Brain microvascular endothelial cell (primary cell): Measurements from ENCODE around the gene BCL11B.
"Not testable (repeated sequence)": the region's sequence is repeated elsewhere in the genome, so short reads cannot be mapped to it uniquely, and the experiment has no call there.

Experiments used
- DNase-seq: peaks from one replicate; pipeline ENCODE4 v3.0.0-alpha.2; 2020
- H3K27ac ChIP-seq: fragments of 250-450 bp; sonication (Bioruptor Pico); 2 replicates; pipeline ENCODE4 v1.5.1; 2020; ENCODE audit warnings: mild to moderate bottlenecking, moderate library complexity
- H3K27me3 ChIP-seq: fragments of 250-450 bp; sonication (Bioruptor Pico); replicated peaks from 2 replicates; pipeline ENCODE4 v1.5.1; 2020; ENCODE audit warnings: mild to moderate bottlenecking
- H3K36me3 ChIP-seq: fragments of 250-450 bp; sonication (Bioruptor Pico); replicated peaks from 2 replicates; pipeline ENCODE4 v1.5.1; 2020; ENCODE audit warnings: mild to moderate bottlenecking
- H3K4me3 ChIP-seq: 2 replicates; pipeline ENCODE4 v1.5.1; 2011; ENCODE audit warnings: low read depth, mild to moderate bottlenecking, control low read depth, low read length, moderate library complexity
- in situ Hi-C: cut with HindIII; loops from 2 replicates; pipeline ENCODE4 v1.10.0; 2017; ENCODE audit warnings: low sequenced_read_pairs, low pct_ligation_motif_present
- TF ChIP-seq, protein P1 (sequence below): IDR thresholded peaks from 2 replicates; pipeline ENCODE4 v1.5.1; 2011; ENCODE audit warnings: low read depth, mild to moderate bottlenecking, moderate library complexity, low read length, control low read depth, inconsistent platforms; ENCODE audit errors: missing control alignments

BCL11B gene

DNA sequence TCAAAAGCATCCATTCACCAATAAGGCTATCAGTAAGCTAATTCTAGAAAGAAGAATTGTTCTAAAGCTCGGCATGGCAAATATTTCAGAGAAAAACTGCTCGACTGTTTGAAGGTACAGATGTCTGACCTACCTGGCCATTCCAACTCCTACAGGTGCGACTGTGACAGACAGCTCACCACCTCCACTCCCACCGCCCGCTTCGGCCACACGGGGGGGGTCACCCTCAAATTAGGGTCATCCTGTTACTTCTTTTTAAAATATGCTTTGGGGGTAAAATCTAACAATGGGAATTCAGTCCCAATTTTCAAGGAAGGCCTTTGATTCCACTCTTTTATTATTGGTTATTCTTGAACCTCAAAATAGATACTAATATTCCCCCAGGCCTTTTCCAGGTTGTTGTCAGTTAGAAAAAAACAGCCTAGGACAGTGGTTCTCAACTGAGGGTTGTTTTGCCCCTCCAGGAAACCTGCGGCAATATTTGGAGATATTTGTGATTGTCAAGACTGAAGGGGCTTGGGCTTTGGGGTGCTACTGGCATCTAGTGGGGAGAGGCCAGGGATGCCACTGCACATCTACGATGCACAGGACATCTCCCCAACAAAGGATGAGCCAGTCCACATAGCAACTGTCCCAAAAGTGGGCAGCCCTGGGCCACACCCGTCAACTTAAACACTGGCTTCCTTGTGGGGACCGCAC, 81.2 kb downstream of the BCL11B start:
- no peak for DNase-seq
- in situ Hi-C loops, result no loop called here
- no peaks in the 10 kb centered on the region for H3K27me3 ChIP-seq
- H3K36me3 ChIP-seq, result no peaks in the 10 kb centered on the region
- TF ChIP-seq, protein P1, sequence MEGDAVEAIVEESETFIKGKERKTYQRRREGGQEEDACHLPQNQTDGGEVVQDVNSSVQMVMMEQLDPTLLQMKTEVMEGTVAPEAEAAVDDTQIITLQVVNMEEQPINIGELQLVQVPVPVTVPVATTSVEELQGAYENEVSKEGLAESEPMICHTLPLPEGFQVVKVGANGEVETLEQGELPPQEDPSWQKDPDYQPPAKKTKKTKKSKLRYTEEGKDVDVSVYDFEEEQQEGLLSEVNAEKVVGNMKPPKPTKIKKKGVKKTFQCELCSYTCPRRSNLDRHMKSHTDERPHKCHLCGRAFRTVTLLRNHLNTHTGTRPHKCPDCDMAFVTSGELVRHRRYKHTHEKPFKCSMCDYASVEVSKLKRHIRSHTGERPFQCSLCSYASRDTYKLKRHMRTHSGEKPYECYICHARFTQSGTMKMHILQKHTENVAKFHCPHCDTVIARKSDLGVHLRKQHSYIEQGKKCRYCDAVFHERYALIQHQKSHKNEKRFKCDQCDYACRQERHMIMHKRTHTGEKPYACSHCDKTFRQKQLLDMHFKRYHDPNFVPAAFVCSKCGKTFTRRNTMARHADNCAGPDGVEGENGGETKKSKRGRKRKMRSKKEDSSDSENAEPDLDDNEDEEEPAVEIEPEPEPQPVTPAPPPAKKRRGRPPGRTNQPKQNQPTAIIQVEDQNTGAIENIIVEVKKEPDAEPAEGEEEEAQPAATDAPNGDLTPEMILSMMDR, result peak; percentile 24
- no peak overlapping the region for H3K27ac ChIP-seq
- H3K4me3 ChIP-seq, result no peak overlapping the region

GRCh38 chr14:99189201-99189801, 82.7 kb downstream of the BCL11B start:
- DNase-seq, result no peak
- Histone ChIP-seq H3K36me3 (no peaks in the 10 kb centered on the region), H3K27me3 (no peaks in the 10 kb centered on the region), H3K4me3 (no peak overlapping the region), H3K27ac (no peak overlapping the region)
- TF ChIP-seq, protein P1, result no peak
- in situ Hi-C loops, result no loop called here

DNA sequence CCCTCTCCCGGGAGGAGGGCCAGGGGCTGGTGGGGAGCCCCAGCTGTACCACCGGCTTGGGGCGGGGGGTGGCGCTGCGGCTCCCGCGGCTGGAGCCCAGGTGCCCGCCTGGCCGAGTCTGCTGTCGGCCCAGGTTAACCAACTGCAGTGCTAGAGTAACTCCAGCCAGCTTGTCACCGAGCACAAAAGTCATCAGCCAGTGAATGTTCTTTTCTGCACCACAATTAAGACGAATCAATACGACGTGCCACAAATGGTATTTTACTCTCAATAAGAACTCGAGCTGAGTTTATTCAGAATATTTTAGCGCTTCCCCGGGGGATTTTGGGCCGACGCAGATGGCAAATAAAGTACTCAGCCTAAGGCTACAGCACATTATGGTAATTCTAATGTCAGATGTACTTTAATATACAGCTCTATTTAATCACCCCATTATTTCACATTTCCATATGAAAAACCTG, 83.2 kb downstream of the BCL11B start:
- in situ Hi-C loops, result no loop called here
- Histone ChIP-seq H3K36me3 (no peaks in the 10 kb centered on the region), H3K27ac (no peak overlapping the region), H3K27me3 (no peaks in the 10 kb centered on the region), H3K4me3 (no peak overlapping the region)
- TF ChIP-seq, protein P1, result no peak
- DNase-seq, result no peak

GRCh38 chr14:99187858-99188257, 84.1 kb downstream of the BCL11B start:
- in situ Hi-C loops, result no loop called here
- TF ChIP-seq, protein P1, result no peak
- H3K27me3 ChIP-seq, result no peaks in the 10 kb centered on the region
- no peak overlapping the region for H3K27ac ChIP-seq
- no peak overlapping the region for H3K4me3 ChIP-seq
- no peak for DNase-seq
- no peaks in the 10 kb centered on the region for H3K36me3 ChIP-seq

- Histone ChIP-seq H3K36me3 (no peaks in the 10 kb centered on the region), H3K4me3 (no peak overlapping the region), H3K27ac (no peak overlapping the region), H3K27me3 (no peaks in the 10 kb centered on the region)
- no peak for DNase-seq
- in situ Hi-C loops, result no loop called here
- TF ChIP-seq, protein P1, result no peak
These were observed 84.9 kb downstream of the BCL11B start for GRCh38 chr14:99186956-99187690.

- H3K27ac ChIP-seq, H3K4me3 ChIP-seq, H3K27me3 ChIP-seq, H3K36me3 ChIP-seq, DNase-seq, in situ Hi-C loops: not testable (repeated sequence)
These were observed 85.7 kb downstream of the BCL11B start for GRCh38 chr14:99186336-99186735.
